ENCODE data around the gene ESF1.

Gene ESF1

DNA sequence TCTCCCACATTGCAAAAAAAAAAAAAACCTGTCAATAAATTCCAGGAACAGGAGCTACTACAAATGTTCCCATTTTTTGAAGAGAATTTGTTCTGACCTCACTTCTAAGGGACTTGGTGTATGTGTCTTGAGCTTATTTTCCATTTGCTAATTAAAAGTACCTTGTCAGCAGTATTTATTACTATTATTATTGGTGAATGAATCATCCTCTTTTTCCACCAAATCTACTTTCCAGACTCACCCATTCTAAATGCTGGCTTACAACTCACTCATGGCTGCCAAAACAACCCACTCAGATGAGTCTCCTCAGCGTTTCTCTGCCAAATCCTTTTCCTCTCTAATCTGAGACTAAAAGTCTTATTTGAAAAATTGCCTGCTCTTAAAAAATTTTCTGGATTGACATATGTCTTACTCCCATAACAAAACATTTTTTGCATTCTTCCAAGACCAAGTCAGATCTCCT lies 112.8 kb downstream of the ESF1 start:
- no peak for DNase-seq

GRCh38 chr20:13671512-13671911 lies 113.2 kb downstream of the ESF1 start:
- no peak for DNase-seq

DNA sequence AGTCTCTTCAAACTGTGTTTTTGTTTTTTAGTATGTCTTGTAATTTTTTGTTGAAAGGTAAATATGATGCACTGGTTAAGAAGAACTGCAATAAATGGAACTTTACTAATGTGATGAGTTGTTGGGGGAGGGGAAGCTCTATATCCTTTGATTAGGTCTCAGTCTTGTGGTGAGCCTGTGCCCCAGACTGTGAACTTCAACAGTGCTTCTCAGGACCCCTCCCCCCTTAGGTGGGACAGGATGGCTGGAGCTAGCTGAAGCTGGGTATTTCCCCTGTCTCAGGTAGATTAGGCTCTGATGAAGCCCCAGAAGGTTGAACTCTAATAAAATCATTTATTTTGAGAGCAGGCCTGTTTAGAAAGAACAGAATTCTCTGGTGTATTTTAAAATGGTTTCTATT lies 114.6 kb downstream of the ESF1 start:
- no peak for DNase-seq

GRCh38 chr20:13665709-13666395 lies 118.9 kb downstream of the ESF1 start:
- DNase-seq, result peak; percentile 55

Data from NCI-H2029 (cell line).